ENCODE measurements around the gene C3orf20.

DNA sequence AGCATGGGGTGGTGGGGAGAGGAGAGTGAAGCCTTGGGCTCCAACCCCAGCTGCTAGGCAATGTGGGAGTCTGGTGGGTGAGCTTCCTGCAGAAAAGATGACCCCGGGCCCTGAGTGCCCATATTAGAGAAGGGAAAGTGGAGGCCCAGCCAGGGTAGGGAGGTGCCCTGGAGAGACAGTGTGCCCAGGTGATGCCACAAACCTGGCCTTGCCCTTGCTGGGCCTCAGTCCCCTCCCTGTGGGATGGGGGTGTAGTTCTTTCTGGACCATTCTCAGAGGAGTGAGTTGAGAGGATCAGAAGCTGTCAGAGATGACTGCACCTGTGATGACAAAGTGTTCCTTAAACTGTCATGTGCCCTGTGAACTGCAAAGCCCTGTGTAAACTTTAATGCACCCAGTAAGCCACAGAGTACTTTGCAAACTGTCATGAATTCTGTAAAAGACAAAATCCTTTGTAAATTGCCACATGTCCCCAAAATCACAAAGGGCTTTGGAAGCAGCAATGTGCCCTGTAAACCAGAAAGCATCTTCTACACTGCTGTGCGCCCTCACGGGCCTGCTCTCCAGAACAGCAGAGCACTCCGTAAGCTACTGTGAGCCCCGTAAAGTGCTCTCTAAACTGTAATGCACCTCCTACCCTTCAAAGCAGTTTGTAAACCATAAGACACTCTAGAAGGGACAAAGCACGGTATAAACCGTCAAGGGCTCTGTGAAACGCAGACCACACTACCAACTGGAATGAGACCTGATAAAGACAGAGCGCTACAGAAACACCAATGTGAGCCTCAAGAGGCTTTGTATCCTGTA is 92.5 kb downstream of the C3orf20 start:
- no peak for TF ChIP-seq POLR2A (IDR thresholded peaks at IDR 0.05)
- TF ChIP-seq, protein P1, sequence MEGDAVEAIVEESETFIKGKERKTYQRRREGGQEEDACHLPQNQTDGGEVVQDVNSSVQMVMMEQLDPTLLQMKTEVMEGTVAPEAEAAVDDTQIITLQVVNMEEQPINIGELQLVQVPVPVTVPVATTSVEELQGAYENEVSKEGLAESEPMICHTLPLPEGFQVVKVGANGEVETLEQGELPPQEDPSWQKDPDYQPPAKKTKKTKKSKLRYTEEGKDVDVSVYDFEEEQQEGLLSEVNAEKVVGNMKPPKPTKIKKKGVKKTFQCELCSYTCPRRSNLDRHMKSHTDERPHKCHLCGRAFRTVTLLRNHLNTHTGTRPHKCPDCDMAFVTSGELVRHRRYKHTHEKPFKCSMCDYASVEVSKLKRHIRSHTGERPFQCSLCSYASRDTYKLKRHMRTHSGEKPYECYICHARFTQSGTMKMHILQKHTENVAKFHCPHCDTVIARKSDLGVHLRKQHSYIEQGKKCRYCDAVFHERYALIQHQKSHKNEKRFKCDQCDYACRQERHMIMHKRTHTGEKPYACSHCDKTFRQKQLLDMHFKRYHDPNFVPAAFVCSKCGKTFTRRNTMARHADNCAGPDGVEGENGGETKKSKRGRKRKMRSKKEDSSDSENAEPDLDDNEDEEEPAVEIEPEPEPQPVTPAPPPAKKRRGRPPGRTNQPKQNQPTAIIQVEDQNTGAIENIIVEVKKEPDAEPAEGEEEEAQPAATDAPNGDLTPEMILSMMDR (IDR thresholded peaks at IDR 0.05 in 4 of 5, conservative IDR thresholded peaks at IDR 0.05 in 1 of 5): no peak

Measured in gastrocnemius medialis (tissue), 4 donors.